Suprapubic skin (tissue), 4 donors: ENCODE data around the gene PSMC3.

ENCODE experiments used
- CTCF ChIP-seq, 2 donors: fragments of 200-600 bp in 1 of 2; fragments of 450-650 bp in 1 of 2; sonication (generic) in 1 of 2; IDR thresholded peaks; one replicate each; pipeline ENCODE4 v1.5.1; 2016 to 2019; ENCODE audit warnings: antibody characterized with exemption in 2 of 2, mild to moderate bottlenecking in 1 of 2, moderate library complexity in 1 of 2
- POLR2A ChIP-seq, 2 donors: fragments of 450-650 bp; IDR thresholded peaks; one replicate each; pipeline ENCODE4 v1.6.1; 2017; ENCODE audit warnings: antibody characterized with exemption in 2 of 2, mild to moderate bottlenecking in 2 of 2, moderate library complexity in 2 of 2
- POLR2AphosphoS5 ChIP-seq, 3 donors: sonication (generic); formaldehyde crosslinking; IDR thresholded peaks; one replicate each; pipeline ENCODE4 v1.6.1; 2017; ENCODE audit warnings: antibody characterized with exemption in 3 of 3

GRCh38 chr11:47407746-47408590 is 18.3 kb downstream of the PSMC3 start, which contains the start of gene SLC39A13:
- TF ChIP-seq CTCF (IDR thresholded peaks at IDR 0.05) = peak; percentile 66 to 93
- TF ChIP-seq POLR2A (IDR thresholded peaks at IDR 0.05) = peak; percentile 64 to 86
- TF ChIP-seq POLR2AphosphoS5 (IDR thresholded peaks at IDR 0.05) = peak in 2 of 3 donors; percentile 33 to 92
